Mucosa of descending colon (tissue), 3 donors: Measurements from ENCODE around the gene SLC2A5. TPM values are rescaled to one million over a fixed set of nuclear protein-coding genes. Genes with fewer than 3 reads are reported as not detected.

Experiments
- ATAC-seq: fragments of 200-7000 bp; cut with Tn5 transposase; one replicate; pipeline ENCODE4 v1.9.1; 2020; ENCODE audit warnings: mild to moderate bottlenecking, moderate library complexity
- DNase-seq, 3 donors: peaks; one replicate each; pipeline ENCODE4 v3.0.0-alpha.2; 2020
- H3K36me3 ChIP-seq: fragments of 200-600 bp; one replicate; pipeline ENCODE4 v1.8.0; 2021; ENCODE audit warnings: low read depth, mild to moderate bottlenecking
- H3K4me1 ChIP-seq: fragments of 200-600 bp; one replicate; pipeline ENCODE4 v1.8.0; 2021; ENCODE audit warnings: low read depth, mild to moderate bottlenecking
- H3K4me3 ChIP-seq: fragments of 200-600 bp; one replicate; pipeline ENCODE4 v1.8.0; 2021; ENCODE audit warnings: mild to moderate bottlenecking
- H3K9me3 ChIP-seq: fragments of 200-600 bp; one replicate; pipeline ENCODE4 v1.8.0; 2021; ENCODE audit warnings: mild to moderate bottlenecking
- intact Hi-C, 2 donors: fragments of 100-400 bp; cut with DNase I in 1 of 2; cut with micrococcal nuclease in 1 of 2; formaldehyde crosslinking; loops; one replicate each; pipeline versions ENCODE4 v1.11.0 to v1.11.1; 2022; cut with DNase I, micrococcal nuclease
- total RNA-seq, 3 donors: library from RNA; stranded (reverse); fragmentation: NEBNext Ultra II Directional in 2 of 3; extraction: Animal tissue kit (Norgen Biotek cat#: 25700) in 2 of 3; gene quantifications; one replicate each; pipeline versions ENCODE4 v1.2.1 to v1.2.4, GENCODE V29; 2021 to 2023
- TF ChIP-seq, protein P1 (sequence below): fragments of 200-600 bp; IDR thresholded peaks from one replicate; pipeline ENCODE4 v1.8.0; 2022; ENCODE audit warnings: antibody characterized with exemption, mild to moderate bottlenecking
- donor health status: DM: no; HTN: no; CAD: no; lungs with moderate emphysema.
- donor health status: DM: no; HTN: no; CAD: no.
- donor health status: DM: no; HTN: yes; CAD: no.

The SLC2A5 gene
- total RNA-seq, 3 donors from 2014 or later, result 4.4 to 34.5 (median 7.8) TPM

DNA sequence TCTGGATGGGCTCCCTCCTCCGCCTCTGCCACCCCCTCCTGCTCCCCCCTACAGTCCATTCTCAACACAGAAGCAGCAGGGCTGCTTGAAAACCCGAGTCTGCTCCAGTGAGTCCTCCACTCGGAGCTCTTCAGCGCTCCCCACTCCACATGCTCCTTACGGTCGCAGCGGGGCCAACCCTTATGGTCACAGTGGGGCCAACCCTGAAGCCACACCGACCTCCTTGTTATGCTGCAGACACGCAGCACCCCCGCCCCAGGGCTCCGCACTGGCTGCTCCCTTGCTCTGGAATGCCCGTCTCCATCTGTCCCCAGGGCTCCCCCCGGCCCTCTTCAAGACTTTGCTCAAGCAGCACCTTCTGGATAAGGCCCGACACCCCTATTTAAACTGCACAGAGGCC is 36.9 kb upstream of the SLC2A5 start:
- intact Hi-C loops, result no loop called here
- no peaks in the 10 kb centered on the region for H3K9me3 ChIP-seq
- no peaks in the 10 kb centered on the region for H3K4me1 ChIP-seq
- H3K4me3 ChIP-seq, result no peak overlapping the region
- no peak for ATAC-seq
- TF ChIP-seq, protein P1, sequence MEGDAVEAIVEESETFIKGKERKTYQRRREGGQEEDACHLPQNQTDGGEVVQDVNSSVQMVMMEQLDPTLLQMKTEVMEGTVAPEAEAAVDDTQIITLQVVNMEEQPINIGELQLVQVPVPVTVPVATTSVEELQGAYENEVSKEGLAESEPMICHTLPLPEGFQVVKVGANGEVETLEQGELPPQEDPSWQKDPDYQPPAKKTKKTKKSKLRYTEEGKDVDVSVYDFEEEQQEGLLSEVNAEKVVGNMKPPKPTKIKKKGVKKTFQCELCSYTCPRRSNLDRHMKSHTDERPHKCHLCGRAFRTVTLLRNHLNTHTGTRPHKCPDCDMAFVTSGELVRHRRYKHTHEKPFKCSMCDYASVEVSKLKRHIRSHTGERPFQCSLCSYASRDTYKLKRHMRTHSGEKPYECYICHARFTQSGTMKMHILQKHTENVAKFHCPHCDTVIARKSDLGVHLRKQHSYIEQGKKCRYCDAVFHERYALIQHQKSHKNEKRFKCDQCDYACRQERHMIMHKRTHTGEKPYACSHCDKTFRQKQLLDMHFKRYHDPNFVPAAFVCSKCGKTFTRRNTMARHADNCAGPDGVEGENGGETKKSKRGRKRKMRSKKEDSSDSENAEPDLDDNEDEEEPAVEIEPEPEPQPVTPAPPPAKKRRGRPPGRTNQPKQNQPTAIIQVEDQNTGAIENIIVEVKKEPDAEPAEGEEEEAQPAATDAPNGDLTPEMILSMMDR, result no peak
- peak in 1 of 3 donors; percentile 34 for DNase-seq
- no peaks in the 10 kb centered on the region for H3K36me3 ChIP-seq

DNA sequence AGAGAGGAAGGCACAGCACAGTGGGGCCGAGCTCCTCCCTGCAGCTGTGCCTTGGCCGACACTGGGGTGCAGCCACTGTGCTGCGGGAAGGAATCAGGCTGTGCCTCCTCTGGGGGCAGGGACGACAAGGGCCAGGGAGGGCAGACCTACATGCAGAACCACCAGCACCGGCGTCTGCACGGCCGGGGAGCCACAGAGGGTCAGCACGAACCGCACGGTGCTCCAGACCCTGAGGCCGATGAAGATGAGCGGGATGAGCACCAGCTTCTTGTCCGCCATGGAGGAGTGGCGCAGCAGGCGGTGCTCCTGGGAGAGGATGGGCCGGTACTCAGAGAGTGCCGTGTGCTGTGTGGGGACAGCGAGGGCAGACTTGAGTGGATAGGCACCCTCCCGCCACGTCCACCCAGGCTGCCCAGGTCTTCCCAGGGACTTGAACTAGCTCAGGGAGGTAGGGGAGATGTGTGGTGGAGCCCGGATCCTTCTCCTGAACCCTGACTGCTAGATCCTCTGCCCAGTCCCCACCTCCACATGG is 36.0 kb upstream of the SLC2A5 start:
- no peaks in the 10 kb centered on the region for H3K9me3 ChIP-seq
- DNase-seq (peak in 1 of 3 donors; percentile 40), ATAC-seq (no peak)
- TF ChIP-seq, protein P1, result no peak
- no peaks in the 10 kb centered on the region for H3K4me1 ChIP-seq
- no peaks in the 10 kb centered on the region for H3K36me3 ChIP-seq
- no peak overlapping the region for H3K4me3 ChIP-seq
- intact Hi-C loops, result no loop called here

DNA sequence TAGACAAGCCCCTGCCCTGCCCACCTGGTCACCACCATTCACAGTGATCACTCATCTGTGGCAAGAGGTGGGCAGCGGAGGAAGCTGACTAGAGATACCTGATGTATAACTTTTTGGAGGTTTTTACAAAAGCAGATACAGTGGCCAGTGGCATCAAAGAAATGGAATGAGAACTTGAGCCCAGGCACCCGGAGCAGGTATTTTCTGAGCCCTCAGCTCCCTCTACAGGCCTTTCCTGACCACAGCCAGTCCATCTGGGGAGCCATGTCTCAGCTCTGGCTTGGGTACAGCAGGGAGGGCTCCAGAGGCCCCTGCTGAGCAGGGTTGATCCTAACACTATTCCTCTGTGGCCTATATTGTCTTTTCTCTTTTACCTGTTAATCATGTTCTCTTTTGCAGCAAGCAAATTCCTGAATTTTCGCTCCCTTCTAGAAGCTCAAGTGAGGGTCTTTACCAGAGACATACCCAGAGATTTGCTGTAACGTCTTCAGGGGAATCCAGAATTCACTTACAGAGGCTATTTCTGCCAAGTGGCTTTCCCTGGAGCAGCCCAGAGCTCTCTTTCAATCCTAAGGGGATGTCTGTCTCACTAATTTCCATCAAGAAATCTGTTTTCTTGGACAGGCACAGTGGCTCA is 32.2 kb upstream of the SLC2A5 start:
- H3K36me3 ChIP-seq, result no peaks in the 10 kb centered on the region
- intact Hi-C loops, result loop anchor here (5.0 kb wide), 2 partner anchors 89 to 94 kb away; no protein-coding TSS in a partner anchor
- no peaks in the 10 kb centered on the region for H3K4me1 ChIP-seq
- DNase-seq (peak; percentile 39 to 68 (median 55)), ATAC-seq (peak; percentile 83)
- no peak overlapping the region for H3K4me3 ChIP-seq
- TF ChIP-seq, protein P1, result peak; percentile 39
- no peaks in the 10 kb centered on the region for H3K9me3 ChIP-seq

DNA sequence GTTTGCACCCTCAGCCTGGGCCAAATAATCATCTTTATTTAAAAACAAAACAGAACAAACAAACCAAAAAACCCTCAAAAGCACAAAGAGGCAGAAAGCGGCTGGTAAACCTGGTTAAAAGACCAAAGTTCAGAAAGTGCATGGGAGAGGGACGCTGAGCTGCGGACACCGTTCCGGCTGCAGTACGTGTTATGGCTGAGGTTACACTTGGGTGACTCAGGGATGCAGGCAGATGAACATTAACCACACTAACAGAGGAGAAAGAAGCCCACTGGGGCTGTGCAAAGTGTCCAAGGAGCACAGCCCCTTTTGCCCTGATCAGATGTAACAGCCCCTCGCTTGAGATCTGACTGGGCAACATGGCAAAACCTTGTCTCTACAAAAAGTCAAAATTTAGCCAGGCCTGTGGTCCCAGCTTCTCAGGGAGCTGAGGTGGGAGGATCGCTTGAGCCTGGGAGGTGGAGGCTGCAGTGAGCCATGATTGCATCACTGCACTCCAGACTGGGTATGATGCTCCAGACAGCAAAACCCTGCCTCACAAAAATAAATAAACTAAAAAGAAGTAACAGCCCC is 31.1 kb upstream of the SLC2A5 start:
- ATAC-seq (no peak), DNase-seq (no peak)
- no peaks in the 10 kb centered on the region for H3K4me1 ChIP-seq
- H3K4me3 ChIP-seq, result no peak overlapping the region
- intact Hi-C loops, result loop anchor here (5.0 kb wide), 2 partner anchors 88 to 93 kb away; no protein-coding TSS in a partner anchor
- no peaks in the 10 kb centered on the region for H3K36me3 ChIP-seq
- TF ChIP-seq, protein P1, result no peak
- no peaks in the 10 kb centered on the region for H3K9me3 ChIP-seq

DNA sequence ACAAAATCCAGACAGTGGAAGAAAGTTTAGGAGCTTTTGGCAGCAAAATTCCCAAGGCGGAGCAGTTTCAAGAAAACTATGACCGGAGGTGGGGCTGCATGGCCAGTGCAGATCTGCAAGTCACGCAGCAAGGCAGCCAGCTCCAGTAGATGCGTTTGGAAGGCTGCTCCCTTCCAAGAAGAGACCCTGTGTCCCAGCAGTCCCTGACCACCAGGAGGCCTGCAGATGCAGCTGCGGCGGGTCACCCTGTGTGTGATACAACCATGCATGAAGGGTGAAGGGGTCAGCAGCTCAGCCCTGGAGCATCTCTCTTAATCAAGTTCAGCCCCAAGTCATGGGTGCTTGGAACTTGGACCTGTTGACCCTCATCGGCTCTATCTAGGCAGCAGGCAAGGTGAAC is 30.1 kb upstream of the SLC2A5 start:
- ATAC-seq (no peak), DNase-seq (peak in 1 of 3 donors; percentile 33)
- H3K4me1 ChIP-seq, result no peaks in the 10 kb centered on the region
- no peaks in the 10 kb centered on the region for H3K9me3 ChIP-seq
- intact Hi-C loops, result loop anchor here in 1 of 2 donors (5.0 kb wide), 1 partner anchor 177 kb away; no protein-coding TSS in a partner anchor
- H3K4me3 ChIP-seq, result no peak overlapping the region
- no peaks in the 10 kb centered on the region for H3K36me3 ChIP-seq
- TF ChIP-seq, protein P1, result no peak
